Muscle of back (tissue), 11 donors: Measurements from ENCODE around the gene PPP1R1C. TPM values are rescaled to one million over a fixed set of nuclear protein-coding genes. Genes with fewer than 3 reads are reported as not detected.

Experiments
- DNase-seq, 3 donors: peaks; one replicate each; pipeline versions ENCODE4 v3.0.0 to v3.0.0-alpha.2; 2013
- polyA plus RNA-seq, 10 donors: library from polyadenylated mRNA; unstranded; fragments of 120-200 nt; gene quantifications; one replicate each; pipeline ENCODE4 v1.2.1, GENCODE V29; 2013; ENCODE audit not compliant: insufficient read length in 10 of 10

PPP1R1C gene
- polyA plus RNA-seq, 10 donors, result 0.64 to 1.4 (median 0.88) TPM

DNA sequence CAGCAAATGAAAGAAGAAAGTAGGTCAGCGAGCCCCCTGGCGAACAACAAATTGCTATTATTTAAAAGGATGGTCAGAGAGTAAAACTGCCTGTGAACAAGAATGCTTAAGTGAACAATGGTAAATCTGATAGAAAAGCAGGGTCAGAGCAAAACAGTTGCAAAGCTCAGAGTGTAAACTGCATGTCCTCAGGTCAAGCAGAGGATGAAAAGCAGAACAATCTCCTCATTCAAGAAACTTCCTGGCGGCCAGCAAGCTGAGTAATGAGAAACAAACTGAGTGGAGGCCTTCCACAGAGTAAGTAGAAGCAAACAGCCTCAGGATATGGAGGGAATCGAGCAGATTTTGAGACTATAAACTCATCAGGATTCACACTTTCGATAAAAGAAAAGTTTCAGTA is 117.9 kb downstream of the PPP1R1C start:
- DNase-seq, result peak in 1 of 3 donors; percentile 13

DNA sequence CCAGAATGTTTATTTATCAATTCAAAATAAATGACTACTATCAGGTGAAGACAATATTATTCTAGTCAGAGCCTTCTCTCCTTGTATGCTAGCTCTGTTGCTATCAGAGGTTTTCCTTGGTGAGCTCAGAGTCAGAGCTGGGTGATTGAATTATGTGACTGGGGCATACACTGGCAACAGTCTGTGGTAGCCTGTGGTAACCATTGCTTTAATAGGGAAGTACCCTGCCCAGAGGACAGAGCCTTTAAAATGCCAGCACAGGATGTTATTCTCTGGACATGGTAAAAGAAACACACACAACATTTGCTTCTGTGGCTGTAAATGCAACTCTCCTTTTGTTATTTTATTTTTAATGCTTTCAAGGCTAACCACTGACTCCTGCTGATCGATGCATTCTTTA is 124.7 kb downstream of the PPP1R1C start:
- no peak for DNase-seq

DNA sequence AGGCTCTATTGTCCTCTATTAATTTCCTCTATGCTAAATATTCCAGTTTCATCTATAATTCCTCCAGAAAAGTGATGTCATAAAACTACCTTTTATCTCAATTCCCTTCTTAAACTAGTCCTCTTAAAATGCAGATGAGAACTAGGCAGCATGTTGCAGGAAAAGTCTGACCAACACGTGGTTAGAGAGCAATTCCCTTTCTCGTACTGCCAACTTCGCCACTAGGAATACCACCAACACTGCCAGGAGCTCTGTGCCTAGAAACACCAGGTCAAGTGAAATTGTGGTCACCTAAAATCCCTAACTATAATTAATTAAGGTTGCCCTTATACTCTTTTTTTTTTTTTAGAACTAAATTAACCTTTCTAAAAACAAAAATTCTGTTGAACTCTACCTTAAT is 127.7 kb downstream of the PPP1R1C start:
- no peak for DNase-seq

DNA sequence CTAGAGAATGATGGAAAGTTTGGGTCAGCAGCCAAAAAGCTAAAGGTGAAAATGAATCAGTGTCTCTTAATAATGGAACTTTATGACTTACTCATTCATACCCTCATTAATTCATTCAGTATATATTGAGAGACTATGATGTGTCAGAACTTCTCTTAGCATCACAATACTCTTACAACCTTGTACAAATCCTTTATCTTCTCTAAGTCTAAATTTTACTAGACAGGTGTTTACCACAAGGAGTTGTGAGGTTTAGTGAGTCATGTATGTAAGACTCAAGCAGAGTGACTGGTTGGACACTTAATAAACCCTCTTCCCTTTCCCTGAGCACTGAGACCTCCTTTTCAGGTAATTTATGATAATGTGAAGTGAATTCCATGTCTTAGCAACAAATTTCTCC is 129.6 kb downstream of the PPP1R1C start:
- no peak for DNase-seq

DNA sequence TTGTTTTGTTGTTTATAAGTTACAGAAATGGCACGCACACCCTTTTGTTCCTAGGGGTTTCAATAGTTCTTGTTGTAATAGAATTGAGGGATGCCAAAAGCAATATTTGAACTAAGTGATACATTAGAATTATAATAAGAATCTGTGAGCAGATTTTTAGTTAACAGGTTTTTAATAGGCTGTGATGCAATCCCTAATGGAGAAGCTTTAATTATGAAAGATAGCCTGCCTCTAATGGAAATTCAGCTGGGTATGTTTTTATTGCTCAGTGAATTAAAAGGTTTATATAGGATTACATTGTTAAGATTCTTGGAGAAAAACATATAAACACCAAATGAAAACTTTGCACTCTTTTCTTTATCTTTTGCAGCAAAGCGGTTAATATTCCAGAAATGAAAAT is 131.1 kb downstream of the PPP1R1C start:
- DNase-seq, result no peak

DNA sequence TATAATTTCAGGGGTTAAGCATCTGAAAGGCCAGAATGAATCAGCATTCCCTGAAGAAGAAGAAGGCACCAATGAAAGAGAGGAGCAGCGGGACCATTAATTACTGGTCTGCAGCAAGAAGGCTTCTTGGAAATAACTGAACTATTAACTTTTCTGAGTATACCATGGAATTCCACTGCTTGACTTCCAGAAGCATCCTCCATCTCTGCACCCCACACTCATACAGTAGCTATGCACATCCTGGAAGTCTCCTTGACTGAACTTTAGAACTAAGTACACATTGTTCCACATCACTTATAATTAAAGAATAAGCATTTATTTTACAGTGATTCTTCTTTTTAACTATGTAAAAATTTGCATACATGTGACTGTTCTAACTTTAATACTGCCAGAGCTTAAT is 131.5 kb downstream of the PPP1R1C start:
- no peak for DNase-seq

DNA sequence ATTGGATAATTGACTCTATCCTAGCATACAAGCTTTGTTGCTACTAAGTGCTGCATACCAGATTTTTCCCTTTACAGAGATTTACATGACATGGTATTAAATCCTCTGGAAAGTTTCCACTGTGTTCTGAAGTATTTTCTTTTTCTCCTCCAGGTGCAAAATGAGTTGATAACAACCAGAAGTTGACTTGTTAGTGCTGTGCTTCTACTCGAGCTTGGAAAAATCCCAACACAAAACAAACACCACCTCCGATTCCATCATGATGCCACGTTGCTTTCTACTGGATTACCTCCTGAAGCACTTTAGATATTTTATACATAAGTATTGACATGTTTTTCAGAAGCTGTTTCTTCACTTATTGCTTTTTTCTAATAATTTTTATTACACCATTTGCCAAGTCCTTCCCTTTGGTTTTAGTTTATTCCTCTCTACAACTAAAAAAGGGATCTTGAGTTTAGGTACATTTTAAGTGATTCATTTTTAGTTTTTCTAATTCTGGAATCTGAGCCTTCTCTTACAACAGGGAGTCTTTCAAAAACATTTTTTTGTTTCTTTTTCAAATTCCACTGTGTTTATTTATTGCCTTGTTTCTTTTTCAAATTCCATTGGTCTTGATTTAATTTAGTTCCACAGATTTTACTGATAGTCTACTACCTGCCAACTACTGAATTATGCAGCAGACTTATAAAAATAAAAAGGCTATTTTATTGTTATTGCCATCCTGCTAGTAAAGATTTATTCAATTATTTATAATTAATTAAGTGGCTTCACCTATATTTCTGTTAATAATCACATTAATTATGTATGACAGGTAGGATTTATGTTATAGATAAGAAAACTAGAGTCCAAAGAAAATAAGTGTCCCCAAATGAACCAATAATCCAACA is 143.4 kb downstream of the PPP1R1C start:
- DNase-seq, result peak in 1 of 3 donors; percentile 5

DNA sequence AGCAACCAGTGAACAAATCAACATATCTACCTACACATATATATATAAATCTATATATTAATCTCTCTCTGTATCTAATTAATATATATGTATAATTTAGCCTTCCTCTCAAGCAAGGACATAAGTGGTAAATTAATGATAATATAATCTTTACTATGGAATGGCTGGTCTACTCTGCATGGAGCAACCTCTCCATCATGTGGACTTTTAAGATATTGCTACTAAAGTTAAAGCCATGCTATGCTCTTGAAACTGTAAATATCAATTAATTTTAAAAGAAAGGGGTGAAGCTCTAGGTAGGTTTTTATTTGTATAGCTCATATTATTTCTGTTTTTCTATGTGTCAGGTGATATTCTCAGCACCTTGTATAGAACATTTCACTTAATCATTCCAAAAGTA is 147.0 kb downstream of the PPP1R1C start:
- no peak for DNase-seq

DNA sequence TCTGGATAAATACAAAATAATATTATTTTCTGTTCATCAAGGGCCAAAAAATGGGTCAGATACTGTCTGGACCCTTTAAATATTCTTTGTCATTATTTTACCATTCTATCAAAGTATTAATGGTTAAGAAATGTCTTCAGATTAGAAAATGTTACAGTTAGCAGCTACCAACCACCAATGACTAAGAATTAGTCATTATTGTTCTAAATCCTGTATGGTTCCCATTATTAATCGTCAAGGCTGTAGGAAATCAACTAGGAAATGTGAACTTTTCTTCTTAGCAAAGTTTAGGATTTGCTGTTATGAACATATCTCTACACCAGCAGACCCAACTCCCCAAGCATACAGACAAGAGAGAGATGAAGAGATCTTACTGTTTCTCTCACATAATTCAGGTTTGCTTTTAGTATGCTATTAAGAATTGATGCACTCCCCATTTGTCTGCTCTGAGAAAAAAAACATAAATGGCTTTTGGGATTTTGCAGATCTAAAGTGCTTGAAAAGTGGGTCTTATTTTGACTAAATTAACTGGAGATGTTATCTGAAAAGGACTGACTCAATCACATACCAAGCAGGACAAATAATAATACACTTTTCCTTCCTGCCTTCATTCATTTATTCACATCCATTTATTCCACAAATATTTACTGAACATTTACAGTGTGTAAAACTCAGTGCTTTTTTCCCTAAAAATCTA is 147.7 kb downstream of the PPP1R1C start:
- no peak for DNase-seq

DNA sequence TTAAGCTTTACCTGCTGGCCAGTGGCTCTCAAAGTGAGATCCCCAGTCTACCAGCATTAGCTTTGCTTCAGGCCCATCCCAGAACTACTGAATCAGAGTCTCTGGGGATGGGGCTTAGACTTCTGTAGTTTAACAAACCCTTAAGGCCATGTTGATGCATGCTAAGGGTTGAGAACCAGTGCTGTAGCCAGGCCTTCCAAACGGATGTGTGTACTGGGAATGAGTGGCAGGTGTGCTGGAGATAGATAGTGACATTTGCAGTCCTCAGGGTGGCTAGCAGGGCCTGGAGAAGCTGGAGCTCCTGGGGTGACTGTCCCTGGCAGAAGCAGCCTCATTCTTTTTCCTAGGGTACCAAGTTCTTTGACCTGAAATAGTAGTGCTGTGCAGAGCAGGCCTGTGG is 148.5 kb downstream of the PPP1R1C start:
- no peak for DNase-seq

DNA sequence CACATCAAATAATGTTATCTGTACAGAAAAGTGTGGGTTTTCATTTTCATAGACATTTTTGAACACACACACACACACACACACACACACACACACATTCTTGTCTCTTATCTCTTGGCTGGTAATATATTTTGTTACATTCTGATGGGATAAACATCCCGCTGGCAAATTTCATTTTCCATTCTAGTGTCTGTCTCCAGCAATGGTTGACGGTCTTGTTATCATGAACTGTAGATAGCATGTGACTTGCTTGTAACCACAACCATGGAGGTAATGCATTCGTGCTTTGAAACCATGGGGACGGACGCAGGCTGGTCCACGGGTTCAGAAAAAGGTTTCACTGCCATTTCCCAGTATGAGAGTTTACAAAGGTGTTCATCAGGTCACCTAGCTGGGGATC is 156.4 kb downstream of the PPP1R1C start:
- DNase-seq, result no peak

DNA sequence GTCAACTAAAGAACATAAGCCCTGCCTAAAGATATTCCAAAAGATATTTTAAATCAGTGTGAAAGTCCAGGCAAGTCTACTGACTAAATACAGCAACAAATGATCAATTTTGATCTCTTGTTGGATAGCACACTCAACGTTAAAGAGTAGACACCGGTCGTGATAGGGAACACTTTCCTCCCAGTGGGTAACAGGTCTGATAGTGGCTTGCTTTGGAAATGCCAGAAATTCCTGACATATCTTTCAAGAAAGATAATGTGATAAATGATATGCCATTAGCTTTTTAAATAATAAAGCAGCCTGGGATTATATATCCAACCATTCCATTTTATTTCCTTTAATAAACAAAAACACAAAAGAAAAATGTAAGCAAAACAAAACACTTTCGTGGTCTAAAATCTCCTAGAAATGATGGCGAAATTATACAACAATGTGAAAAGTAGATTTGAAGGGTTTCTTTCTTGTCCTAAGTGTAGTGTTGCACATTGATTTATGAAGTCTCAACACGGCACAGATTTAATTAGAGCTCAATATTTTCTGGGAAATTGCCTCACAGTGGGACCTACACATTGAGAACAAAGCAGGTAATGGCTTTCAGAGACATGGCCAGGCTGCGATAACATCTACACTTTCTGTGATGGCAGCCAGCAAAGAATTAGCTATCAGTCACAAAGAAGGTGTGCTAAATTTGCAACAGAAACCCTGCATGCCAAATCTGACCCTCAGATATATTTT is 158.6 kb downstream of the PPP1R1C start:
- no peak for DNase-seq

DNA sequence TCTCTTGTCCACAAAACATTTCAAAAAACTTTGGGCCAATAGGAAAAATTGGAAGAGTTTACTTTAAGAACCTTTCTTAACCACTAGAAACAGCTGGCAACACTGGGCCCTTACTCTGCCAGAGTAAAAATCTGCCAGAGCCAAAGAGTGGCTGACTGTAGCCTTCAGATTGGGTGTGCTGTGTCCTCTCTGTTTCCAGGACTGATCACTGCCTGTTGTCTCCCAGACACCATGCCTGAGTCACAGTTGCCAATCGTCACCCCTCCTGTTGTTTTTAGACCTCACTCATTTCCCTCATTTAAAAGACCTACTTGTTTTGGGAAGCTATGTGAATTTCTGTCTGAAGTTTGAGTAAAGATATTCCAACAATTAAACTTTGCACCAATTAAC is 159.1 kb downstream of the PPP1R1C start:
- DNase-seq, result peak in 1 of 3 donors; percentile 15

DNA sequence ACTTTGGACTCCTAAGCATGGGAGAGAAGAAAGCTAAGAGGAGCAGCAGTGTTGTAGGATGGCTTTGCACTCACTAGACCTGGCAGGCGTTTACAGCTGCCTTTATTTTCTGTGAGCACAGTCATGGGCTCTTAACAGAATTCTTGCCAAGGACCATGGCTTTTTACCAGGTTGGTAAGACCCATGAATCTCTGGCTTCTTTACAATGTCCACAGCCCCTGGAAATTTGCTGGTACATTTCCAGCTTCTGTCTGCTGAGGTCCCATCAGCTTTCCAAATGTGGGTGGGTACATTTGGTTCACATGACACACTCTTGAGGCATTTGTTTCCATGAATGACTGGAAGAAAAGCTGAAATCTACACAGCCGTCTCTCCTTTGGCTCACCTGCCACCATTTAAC is 162.7 kb downstream of the PPP1R1C start:
- DNase-seq, result peak in 1 of 3 donors; percentile 5

DNA sequence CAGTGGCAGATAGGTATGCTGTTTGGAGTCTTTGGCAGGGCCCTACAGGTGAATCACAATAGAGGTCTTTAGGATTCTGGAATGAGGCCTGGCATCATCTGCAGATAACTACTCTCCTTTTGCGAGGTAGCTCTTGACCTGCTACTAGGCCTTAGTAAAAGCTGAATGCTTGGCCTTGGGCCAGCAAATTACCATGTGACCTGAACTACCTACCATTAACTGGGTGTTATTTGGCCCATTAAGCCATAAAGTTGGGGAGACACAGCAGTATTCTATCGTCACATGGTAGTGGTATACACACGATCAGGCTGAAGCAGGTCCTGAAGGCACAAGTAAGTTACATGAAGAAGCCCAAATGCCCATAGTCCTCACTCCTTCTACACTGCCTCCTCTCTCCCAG is 178.2 kb downstream of the PPP1R1C start:
- no peak for DNase-seq

DNA sequence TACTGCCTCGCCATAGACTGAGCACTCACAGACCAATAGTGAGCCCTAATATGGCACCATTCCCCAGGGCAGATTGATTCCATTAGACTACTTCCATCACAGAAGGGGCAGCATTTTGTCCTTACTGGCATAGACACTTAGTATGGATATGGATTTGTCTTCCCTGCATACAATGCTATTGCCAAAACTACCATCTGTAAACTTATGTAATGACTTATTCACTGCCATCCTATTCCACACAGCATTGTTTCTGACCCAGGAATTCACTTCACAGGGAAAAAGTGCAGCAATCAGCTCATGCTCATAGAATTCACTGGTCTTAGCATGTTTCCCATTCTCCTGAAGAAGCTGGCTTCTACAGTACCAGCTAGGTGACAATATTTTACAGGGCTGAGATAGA is 179.0 kb downstream of the PPP1R1C start:
- DNase-seq, result no peak

DNA sequence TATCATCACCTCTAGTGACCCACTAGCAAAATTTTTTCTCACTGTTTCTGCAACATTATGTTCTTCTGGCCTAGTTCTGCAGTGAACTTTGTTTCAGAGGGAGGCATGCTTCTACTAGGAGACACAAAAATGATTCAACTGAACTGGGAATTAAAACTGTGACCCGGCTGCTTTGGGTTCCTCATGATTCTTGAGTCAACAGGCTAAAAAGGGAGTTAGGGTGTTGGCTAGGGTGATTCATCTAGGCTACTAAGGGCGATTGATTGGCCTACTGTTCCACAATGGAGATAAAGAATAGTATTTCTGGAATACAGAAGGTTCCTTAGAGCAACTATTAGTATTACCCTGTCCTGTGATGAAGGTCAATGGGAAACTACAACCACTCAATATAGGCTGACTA is 179.5 kb downstream of the PPP1R1C start:
- no peak for DNase-seq

DNA sequence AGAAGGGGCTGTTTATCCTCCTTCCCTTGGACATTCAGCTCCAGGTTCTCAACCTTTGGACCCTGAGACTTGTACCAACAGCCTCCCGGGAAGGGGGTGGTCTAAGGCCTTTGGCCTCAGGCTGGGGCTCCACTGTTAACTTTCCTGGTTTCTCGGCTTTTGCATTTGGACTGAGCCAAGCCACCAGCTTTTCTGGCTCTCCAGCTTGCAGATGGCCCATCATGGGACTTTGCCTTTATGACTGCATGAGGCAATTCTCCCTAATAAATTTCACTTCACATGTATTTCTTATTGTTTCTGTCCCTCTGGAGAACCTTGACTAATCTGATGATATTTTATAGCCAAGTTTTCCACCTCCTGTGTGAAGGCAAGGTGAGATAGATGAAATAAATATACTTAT is 180.8 kb downstream of the PPP1R1C start:
- no peak for DNase-seq

DNA sequence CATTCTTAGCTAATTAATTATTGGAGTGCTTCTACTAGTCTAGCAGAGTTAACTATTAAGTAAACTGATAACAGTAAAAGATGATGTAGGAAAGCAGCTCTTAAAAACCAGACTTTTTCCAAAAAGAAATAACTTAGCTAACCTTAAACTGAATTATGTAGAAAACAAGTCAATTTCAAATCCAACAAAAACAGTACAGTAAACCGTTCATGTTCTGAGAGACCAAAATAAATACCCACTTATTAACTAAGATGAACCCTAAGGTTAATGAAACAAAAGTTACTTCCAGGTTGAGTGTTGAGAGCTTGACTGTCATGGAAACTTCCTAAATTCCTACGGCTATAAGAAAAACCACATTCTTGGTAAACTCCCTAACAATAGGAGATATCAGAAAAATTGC is 181.2 kb downstream of the PPP1R1C start:
- DNase-seq, result no peak
